GM18499 (cell line): ENCODE results near the gene FBRSL1.
"Not testable (repeated sequence)": the region's sequence is repeated elsewhere in the genome, so short reads cannot be mapped to it uniquely, and the experiment has no call there.

Source experiments
- ATAC-seq: cut with Tn5 transposase; IDR thresholded peaks from one replicate; pipeline ENCODE4 v1.9.1; 2021; ENCODE audit warnings: moderate number of reproducible peaks; ENCODE audit not compliant: insufficient read depth, unreplicated experiment

Gene FBRSL1

DNA sequence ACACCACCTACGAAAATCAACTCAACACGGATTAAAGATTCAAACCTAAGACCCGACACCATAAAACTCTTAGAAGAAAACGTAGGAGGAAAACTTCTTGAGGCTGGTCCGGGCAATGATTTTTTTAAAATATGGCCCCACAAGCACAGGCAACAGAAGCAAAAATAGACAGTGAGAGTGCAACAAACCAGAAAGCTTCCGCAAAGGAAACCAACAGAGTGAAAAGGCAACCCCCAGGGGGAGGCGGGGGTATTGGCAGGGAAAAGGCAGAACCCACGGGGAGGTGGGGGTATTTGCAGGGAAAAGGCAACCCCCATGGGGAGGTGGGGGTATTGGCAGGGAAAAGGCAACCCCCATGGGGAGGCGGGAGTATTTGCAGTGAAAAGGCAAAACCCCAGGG lies 20.5 kb upstream of the FBRSL1 start:
- no peak for ATAC-seq

DNA sequence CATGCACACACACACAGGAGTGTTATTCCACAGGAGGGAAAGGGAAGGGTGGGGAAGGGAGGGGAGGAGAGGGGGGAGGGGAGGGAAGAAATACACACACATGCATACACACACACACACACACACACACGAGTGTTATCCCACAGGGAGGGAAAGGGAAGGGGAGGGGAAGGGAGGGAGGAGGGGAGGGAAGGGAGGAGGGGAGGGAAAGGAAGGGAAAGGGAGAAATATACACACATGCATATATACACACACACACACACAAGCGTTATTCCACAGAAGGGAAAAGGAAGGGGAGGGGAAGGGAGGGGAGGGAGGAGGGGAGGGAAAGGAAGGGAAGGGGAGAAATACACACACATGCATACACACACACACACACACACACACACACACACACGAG lies 19.6 kb upstream of the FBRSL1 start:
- ATAC-seq: no peak

DNA sequence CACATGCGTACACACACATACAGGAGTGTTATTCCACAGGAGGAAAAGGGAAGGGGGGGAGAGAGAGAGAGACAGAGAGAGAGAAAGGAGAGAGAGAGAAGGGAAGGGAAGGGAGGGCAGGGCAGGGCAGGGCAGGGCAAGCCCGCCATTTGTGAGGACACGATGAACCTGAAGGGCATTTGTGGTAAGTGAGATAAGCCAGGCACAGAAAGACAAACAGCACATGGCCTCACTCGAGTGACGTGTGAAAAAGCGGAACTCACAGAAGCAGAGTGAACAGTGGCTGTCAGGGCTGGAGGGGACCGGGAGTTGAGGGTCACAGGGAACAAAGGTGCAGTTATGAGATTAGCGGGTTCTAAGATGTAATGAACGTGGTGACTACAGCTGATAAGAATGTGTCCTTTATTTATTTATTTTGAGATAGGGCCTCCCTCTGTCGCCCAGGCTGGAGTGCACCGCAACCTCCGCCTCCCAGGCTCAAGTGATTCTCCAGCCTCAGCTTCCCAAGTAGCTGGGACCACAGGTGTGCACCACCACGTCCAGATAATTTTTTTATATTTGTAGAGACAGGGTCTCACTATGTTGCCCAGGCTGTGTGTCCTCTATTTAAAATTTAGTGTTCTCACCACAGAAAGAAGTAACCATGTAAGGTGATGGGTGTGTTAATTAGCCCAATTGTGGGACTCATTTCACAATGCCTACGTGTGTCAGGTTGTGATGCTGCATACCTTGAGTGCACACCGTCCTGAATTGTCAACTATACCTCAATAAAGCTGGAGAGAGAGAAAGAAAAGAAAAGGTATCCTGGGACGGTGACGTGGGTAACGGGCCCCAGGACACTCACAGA lies 18.7 kb upstream of the FBRSL1 start:
- ATAC-seq: no peak

DNA sequence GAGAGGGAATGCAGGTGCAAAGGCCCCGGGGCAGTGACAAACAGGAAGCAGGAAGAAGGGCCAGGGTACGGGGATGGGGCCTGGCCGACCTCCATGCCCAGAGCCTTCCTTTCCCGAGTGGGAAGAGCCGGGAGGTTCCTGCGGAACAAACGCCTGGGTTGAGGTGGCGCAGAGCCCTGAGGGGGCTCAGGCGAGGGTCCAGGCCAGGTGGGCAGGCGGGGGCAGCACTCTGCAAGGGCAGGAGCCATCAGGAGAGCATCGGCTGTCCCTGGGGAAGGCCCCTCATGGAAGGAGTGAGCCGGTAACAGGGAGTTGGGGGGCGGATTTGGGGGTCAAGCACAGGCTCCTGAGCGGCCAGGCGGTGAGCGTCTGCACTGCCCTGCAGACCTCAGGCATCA lies 18.1 kb upstream of the FBRSL1 start:
- ATAC-seq: no peak

DNA sequence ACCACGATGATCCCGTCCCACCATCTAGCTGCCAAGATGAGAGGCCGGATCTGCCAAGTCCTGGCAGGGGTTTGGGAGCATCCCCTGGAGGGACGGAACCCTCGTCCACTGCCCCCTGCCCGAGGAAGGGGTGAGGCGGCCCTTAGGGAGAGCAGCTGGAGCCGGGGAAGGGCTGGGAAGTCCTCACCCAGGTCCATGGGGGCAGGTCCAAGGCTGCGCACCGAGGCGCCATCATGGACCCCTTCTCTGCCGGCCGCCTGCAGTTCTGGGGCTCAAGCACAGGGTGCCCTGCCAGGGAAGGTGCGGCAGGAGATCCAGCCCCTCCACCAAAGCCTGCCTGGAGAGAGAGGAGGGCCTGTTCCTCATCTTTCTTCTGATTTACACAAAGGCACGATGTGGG lies 17.6 kb upstream of the FBRSL1 start:
- ATAC-seq: no peak

DNA sequence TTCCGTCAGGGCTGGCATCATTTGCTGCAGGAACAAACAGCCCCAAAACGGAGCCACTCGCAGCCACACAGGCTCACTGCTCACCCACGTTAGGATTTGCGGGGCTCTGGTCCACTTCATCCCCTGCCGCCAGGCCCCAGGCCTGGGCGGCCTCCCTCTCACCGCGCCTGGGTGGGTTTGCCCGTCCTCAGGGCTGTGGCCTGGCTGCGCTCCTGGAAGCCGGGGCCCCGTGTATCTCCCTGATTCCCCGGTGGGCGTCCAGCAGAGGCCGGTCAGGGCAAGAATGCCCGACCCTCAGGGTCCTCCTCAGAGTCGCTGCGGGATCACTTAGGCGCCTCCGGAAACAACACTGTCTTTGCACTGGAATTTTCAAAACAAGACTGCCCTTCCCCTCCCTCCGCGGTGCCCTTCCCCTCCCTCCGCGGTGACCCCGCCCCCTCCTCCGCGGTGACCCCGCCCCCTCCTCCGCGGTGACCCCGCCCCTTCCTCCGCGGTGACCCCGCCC lies 15.7 kb upstream of the FBRSL1 start:
- no peak for ATAC-seq

DNA sequence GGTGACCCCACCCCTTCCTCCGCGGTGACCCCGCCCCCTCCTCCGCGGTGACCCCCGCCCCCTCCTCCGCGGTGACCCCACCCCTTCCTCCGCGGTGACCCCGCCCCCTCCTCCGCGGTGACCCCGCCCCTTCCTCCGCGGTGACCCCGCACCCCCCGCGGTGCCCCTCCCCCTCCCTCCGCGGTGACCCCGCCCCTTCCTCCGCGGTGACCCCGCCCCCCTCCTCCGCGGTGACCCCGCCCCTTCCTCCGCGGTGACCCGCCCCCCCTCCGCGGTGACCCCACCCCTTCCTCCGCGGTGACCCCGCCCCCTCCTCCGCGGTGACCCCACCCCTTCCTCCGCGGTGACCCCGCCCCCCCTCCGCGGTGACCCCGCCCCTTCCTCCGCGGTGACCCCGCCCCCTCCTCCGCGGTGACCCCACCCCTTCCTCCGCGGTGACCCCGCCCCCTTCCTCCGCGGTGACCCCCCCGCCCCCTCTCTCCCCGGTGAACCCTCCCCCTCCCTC lies 15.1 kb upstream of the FBRSL1 start:
- ATAC-seq: not testable (repeated sequence)

DNA sequence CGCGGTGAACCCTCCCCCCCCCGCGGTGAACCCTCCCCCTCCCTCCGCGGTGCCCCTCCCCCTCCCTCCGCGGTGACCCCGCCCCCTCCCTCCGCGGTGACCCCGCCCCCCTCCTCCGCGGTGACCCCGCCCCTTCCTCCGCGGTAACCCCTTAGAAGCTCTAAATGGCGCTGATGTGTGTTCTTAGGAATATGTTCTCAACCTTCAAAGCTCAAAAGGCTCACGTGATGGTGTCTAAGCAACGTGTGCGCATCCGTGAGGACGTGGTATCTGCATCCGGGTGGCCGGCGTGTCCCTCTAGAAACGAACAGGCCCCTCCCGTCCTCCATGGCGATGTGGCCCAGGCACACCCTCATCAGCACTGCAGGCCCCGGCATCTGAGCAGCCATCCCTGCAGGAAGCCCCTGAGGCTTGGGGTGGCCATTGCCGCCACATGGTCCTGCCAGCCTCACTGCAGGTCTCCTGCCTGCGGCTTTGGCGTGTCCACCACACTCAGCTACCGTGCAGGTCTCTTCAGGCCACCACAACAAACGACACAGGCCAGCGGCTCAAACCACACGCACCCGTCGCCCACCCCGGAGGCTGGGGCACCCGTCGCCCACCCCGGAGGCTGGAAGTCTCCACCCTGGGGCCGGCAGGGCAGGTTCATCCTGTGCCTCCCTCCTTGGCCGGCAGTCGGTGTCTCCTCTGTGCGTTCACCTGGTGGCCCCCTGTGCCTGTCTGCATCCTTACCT lies 14.5 kb upstream of the FBRSL1 start:
- no peak for ATAC-seq

DNA sequence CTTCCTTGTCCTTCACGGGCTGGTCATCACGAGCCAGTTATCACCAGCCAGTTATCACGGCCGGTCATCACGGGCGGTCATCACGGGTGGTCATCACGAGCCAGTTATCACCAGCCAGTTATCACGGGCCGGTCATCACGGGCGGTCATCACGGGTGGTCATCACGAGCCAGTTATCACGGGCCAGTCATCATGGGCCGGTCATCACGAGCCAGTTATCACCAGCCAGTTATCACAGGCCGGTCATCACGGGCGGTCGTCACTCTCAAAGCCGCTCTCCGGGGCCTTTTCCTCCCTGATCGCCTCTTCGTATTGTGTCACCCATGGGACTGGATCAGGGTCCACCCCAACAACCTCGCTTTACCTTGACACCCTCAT lies 13.9 kb upstream of the FBRSL1 start:
- no peak for ATAC-seq

DNA sequence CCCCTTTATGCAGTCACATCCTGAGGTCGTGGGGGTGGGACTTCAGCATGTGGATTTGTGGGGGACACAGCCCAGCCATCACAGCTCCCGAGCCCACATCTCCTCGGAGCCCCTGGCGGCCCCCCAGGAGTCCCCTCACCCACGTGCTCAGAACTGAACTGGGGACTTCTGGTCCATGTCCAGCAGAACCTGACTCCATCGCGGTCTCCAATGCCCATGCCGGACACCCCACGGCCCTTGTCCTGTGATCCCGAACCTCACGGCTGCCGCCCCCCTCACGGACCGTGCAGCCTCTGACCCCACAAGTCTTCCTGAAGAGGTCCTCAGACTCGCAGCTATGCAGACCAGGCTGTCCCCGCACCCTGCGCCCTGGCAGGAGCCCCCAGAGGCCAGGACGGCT lies 13.5 kb upstream of the FBRSL1 start:
- no peak for ATAC-seq

DNA sequence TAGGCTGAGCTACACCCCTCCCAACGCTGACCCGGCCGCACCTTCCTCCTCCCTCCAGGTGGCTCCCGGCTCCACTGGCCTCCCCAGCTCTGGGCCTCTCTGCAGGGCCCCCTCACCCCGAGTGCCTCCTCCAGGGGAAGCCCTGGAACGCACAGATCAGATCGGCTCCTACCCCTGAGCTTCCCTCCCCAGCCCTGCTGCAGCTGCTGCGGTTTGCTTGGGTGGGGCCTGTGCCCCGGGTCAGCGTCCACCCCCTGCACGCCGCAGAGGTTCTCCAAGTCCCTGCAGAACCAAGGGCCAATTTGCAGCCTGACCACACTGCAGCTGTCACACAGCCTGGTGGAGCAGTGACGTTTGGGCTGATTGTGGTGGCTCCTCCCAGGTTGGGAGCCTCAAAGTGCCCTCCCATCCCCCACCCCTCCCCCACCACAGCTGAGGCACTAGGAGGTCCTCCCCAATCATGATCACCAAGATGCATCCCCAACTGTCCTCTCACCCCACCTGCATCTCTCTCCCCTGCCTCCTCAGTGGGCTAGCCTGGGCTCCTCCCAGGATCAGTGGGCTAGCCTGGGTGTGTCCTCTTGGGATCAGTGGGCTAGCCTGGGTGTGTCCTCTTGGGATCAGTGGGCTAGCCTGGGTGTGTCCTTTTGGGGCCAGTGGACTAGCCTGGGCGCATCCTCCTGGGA lies 12.8 kb upstream of the FBRSL1 start:
- ATAC-seq: no peak

DNA sequence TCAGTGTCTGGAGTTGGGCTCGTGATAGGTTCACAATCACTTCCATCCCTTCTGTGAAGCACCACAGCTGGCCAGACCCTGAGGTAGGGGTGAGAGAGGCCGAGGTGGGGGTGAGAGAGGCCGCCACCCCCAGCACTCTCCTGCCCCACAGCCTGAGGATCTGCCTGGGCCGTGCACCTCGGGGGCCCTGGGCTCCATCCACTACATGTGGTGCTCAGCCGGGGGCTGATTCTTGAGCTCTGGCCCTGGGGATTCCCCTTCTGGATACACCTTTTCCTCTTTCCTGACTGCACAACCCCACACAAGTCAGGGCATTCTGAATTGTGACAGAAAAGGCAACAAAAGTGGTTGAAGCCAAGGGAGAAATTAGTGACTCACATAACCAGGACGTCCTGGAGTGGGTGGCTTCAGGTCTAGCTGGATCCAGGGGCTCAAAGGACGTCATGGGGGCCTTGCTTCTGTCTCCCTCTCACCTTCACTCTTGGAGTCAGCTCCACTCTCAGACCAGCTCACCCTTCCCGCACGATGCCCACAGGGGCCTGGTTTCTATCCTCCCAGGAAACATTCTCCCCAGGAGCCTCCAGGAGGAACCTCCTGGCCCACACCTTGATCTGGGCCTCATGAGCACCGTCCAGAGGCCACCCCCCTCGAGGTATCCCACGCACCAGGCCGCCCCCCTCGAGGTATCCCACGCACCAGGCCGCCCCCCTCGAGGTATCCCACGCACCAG lies 12.1 kb upstream of the FBRSL1 start:
- no peak for ATAC-seq

DNA sequence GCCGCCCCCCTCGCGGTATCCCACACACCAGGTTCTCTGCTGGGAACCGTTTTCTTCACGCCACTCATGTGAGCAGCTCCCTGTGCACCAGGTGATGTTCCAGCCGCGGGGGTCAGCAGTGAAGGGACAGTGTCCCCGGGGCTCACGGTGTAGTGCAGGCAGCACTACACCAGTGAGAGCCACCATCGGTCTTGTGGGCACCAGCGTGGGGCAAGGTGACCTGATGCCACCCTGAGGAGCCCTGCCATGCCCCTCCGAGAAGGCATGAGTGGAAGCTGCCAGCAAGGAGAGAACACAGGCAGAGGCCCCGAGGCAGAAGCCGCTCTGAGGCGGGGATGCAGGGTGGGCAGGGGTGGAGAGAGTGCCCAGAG lies 11.5 kb upstream of the FBRSL1 start:
- no peak for ATAC-seq

DNA sequence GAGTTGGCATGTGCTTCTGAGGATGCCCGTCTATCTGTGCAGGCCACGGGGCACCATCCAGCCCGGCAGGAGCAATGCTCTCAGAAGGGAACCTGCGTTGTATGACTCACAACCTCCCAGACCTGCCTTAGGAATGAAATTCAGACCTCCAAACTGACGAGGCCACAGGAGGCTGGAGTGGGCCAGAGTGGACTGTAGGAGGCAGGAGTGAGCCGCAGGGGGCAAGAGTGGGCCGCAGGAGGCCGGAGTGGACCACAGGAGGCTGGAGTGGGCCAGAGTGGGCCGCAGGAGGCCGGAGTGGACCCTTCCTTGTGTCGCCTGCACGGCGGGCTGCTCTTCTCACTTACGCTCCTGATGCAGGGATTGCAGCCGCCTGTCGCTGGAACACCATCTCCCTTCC lies 11.1 kb upstream of the FBRSL1 start:
- ATAC-seq: no peak

DNA sequence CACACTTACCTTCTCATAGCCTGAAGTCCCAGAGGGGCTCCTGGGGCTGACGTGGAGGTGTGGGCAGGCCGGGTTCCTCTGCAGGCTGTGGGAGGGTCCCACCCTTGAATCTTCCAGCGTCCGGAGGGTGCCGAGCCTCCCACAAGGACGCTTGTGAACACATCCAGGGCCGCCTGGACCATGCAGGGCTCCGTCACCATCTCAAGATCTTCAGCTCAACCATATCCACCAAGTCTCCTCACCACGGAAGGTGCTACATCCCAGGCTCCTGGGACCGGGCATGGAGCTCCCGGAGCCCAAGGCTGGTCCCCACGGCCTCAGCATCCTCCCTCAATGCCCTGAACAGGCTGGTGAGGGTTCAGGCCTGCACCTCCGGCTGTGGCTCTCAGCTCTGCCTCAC lies 10.7 kb upstream of the FBRSL1 start:
- ATAC-seq: no peak

DNA sequence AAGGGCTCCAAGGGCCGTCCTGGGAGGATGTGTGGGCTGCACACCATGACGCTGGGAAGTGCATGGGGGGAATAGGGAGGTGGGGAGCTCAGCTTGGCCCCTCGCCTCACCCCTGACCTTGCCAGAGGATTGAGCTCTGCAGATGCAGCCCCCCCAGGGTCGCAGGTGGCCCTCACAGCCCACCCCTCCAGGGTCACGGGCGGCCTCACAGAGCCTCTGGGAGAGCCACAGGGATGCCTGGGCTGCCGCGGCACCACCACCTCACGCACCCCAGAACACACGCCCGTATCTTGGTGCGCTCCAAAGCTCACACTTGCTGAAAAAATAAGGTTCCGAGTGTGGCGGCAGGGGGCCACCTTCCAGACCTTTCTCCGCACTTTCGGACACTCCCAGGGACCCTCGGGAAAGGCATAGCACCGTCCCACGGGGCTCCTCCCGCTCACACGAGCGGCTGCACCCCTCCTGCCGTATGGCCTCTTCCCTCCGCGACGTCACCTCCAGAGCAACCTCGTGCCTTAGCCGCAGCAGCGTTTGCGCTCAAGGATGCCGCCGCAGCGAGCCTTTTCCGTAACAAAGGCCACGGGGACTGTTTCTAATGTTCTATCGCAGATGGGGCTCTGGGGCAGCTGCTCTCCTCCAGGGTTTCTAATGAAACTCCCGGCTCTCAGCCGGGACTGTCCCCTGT lies 9.9 kb upstream of the FBRSL1 start:
- ATAC-seq: no peak

DNA sequence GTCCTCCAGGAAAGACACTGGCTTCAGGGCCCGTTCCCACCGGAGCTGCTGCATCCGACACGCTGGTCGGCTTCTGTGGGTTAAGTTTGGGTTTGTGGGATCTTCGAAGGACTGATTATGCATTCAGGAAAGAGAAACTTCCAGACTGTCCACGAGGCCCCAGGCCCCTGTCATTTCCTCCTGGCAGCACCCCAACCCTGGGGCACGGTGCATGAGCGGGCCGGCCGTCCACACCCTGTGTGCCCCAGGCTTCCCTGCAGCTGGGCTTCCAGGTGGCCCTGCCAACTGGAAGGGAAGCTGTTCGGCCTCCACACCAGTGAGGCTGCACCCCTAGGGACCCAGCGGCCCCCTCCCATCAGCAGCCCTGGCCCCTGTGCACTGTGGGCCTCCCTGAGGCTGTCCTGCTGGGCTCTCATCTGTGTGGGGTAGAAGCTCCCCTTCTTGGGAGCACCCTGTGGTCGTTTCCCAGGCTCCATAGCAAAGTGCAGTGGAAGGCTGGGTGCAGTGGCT lies 9.3 kb upstream of the FBRSL1 start:
- ATAC-seq: no peak

DNA sequence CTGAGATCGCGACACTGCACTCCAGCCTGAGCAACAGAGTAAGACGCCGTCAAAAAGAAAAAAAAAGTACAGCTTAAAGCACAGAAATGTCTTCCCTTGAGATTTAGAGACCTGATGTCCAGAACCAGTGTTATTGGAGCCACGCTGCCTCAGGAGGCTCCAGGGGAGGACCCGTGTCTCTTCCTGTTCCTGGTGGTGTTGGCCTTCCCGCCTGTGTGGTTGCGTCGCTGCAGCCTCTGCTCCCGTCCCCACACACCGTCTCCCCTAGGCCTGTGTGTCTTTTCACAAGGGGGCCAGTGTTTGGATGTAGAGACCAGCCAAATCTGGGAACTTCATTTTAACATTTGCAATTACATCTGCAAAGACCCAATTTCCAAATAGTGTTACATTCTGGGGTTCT lies 8.6 kb upstream of the FBRSL1 start:
- ATAC-seq: no peak
